HG02642 (cell line): ENCODE data around the gene HOMEZ.
"Not testable (repeated sequence)": the region's sequence is repeated elsewhere in the genome, so short reads cannot be mapped to it uniquely, and the experiment has no call there.

Experiments used
- ATAC-seq: cut with Tn5 transposase; IDR thresholded peaks from one replicate; pipeline ENCODE4 v1.9.1; 2021; ENCODE audit warnings: mild to moderate bottlenecking; ENCODE audit not compliant: unreplicated experiment, poor library complexity

The HOMEZ gene

GRCh38 chr14:23228812-23229211 is 57.1 kb downstream of the HOMEZ start:
- no peak for ATAC-seq

DNA sequence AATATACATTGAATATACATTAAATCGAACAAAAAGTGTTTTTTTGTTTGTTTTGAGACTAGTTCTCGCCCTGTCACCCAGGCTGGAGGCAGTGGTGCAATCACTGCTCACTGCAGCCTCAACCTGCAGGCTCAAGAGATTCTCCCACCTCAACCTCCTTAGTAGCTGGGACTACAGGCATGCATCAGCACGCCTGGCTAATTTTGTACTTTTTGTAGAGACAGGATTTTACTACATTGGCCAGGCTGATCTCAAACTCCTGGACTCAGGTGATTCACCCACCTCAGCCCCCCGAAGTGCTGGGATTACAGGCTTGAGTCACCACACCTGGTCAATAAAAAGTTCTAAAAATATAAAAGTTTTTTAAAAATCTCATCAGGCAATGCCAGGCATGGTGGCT is 58.4 kb downstream of the HOMEZ start:
- ATAC-seq = no peak

DNA sequence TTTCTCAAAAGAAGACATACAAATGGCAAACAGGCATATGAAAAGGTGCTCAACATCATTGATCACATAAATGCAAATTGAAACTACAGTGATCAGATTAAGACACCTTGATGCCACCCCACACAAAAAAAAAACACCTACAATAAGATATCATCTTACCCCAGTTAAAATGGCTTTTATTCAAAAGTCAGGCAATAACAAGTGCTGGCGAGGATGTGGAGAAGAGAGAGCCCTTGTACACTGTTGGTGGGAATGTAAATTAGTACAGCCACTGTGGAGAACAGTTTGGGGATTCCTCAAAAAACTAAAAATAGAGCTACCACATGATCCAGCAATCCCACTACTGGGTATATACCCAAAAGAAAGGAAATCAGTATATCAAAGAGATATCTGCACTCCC is 61.0 kb downstream of the HOMEZ start:
- not testable (repeated sequence) for ATAC-seq
